Measurements from ENCODE around the gene MIPEP. TPM values are rescaled to one million over a fixed set of nuclear protein-coding genes. Genes with fewer than 3 reads are reported as not detected.

The MIPEP gene
- total RNA-seq, 1 experiment from 2014 or later: 41.6 TPM

DNA sequence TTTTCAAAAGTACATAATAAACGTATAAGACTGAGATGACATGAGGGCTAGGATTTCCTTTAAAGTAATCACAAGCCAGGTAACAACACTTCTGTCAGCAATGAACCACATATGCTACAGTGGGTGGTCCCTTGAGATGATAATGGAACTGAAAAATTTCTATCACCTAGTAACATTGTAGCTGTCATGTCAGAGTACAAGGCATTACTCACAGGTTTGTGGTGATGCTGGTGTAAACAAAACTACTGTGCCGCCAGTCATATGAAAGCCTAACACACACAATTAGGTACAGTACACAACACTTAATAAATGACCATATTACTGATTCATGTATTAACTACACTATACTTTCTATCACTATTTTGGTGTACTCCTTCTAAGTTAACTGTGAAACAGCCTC is 36.8 kb downstream of the MIPEP start:
- no peak for DNase-seq (ENCODE audit: low spot score)

GRCh38 chr13:23851106-23851505 is 38.1 kb downstream of the MIPEP start:
- no peak for DNase-seq (ENCODE audit: low spot score)

DNA sequence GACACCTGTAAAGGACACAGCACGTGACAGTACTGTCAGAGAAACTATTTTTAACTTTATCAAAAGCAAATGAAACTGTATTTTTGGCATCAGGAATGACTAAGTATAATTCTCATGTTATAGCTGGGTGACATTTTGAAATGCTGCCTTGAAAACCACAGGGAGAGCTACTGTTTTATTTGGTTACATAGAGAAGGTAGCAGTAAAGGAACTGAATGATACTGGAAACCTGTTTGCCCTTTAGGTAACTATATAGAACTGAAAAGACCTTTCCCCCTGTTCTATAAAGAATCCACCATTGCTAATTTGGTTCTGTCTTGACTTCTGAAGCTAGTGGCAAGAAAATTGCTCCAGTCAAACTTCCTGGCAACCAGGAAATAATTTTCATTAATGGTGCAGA is 39.1 kb downstream of the MIPEP start:
- no peak for DNase-seq (ENCODE audit: low spot score)

DNA sequence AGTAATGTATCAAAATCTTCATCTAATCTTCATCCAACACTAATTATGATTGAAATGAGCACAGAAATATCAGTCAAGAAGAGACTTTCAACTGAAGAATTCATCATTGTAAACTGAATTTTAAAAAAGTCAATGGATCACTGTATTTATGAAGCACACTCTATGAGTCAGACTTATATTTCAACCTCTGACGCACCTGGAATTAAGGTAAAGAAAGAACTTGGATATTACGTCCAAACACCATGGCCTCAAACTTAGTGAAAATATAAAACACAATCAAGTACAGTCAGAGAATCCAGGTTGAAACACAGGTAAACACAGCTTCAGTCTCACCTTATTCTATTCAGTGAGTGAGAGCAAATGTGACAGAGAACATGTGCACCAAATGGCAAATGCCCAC is 39.5 kb downstream of the MIPEP start:
- no peak for DNase-seq (ENCODE audit: low spot score)

DNA sequence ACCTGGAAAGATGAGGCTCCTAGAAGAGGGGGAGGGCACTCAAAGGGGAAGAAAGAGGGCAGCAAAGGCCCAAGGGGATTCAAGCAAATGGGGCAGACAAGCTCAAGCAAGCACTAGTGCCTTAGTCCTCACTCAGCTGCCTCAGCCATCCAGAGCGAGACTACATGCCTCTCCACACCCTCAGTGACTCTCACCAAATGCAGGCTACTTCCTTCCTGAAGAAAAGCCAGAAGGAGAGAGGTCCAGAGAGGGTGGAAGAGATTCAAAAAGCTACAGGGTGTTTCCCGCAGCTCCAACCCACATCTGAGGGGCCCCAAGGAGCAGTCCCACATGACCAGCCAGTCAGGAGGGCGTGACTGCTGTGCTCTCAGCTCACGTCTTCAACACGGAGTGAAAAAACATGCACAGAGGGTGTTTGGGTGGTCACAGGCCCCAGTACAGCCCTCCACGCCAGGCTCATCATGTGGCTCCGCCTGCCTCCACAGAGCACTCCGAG is 40.5 kb downstream of the MIPEP start:
- DNase-seq (ENCODE audit: low spot score): no peak

- DNase-seq (ENCODE audit: low spot score): no peak
Measured at GRCh38 chr13:23848019-23848418, 41.2 kb downstream of the MIPEP start.

GRCh38 chr13:23847497-23847896 is 41.7 kb downstream of the MIPEP start:
- no peak for DNase-seq (ENCODE audit: low spot score)

DNA sequence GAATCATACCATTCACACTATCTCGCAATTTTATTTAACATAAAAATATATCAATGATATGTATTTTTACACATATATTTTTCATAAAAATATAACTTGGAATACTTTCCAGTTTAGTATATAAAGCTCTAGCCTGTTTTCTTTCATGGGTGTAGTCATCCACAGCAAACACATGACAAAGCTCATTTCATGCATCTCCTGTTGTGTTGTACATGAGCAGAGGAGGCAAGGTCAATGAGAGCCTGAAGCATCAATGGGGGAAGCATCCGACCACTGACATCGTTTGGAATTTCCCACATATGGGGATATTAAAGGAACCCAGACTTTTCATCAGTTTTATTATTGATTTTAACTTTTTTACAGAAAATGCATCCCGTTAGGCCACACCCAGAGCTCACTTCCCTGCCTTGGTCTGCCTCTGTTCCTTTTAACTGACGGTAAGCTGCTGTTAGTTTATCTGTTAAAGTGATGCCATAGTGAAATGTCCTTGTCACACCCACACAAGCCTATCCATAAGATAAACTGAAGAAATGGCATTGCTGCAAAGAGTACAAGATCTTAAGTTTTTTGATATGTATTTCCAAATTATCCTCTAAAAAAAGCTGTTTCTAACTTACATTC is 44.0 kb downstream of the MIPEP start:
- DNase-seq (ENCODE audit: low spot score): no peak

DNA sequence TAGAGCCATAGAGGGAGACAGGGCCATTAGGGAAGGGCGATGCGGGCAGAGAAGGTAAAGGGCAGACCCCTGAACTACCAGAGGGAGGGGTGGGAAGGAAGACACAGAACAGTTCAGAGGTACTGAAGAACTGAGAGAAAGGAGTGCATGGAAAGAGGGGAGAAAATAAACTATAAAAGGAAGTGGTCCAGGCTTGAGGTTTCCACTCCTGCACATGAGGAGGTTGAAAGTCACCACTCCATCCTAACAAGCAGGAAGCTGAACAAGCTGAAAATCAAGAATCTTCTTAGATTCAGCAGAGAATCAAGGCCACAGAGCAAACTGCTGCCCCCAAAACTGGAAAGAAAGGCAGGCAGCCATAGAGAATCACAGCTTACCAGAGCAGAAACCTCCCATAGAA is 45.1 kb downstream of the MIPEP start:
- DNase-seq (ENCODE audit: low spot score): no peak

GRCh38 chr13:23843436-23843835 is 45.8 kb downstream of the MIPEP start:
- no peak for DNase-seq (ENCODE audit: low spot score)

DNA sequence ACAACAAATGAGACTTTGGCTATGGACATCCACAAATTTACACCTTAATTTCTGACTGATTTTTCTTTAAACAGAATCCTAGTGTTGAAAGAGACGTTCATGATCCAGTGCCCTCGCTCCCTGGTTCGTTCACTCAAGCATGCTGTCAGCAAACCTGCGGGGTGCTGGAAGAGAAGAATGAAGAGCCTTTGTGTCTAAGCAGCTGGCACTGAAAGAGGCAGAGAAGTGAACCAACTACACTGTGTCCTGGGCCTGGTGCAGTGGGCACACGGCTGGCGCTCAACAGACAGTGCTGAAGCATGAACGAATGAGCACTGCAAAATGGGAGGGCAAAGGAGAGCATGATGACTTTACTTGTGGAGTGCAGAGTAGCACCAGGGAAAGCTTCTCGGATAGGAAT is 46.8 kb downstream of the MIPEP start:
- DNase-seq (ENCODE audit: low spot score): no peak

DNA sequence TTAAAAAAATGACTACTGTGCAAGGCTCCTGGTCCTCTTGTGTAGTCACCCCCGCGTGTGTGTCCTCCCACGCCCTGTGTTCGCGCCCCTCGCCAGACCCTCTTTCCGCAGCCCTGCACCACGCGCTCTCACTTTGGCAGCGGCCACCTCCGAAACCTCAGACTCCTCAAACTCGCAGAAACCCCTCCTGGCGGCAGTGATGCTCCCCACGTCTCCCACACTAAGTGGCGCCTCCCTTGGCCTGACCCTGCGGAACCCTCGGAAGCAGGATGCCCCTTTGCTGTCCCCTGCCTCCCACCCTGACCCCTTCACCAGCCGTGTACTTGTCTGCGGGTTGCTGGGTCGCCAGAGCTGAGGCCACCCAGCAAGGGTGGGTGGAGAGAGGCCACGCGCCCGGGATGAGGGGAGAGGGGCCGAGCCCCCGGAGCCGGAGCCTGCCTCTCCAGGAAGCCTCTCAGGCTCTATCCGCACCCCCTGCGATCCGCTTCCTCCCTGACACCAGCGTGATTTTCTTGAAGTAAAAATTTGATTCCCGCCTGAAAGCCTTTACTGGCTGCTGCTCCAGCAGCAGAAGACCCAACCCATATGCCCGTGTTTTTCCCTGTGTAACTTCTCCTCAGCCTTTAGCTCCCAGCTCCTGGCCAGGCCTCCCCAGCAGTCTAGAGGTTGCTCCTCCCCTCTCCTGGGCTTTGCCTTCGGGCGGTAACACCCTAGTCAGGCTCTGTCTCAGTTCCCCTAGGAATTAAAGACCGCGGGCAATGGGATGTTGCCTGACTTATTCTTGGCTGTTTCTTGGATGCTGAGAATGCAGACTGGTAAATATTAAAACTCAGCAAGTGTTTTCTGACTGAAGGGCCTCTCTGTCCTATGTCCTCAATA is 55.2 kb downstream of the MIPEP start:
- no peak for DNase-seq (ENCODE audit: low spot score)

DNA sequence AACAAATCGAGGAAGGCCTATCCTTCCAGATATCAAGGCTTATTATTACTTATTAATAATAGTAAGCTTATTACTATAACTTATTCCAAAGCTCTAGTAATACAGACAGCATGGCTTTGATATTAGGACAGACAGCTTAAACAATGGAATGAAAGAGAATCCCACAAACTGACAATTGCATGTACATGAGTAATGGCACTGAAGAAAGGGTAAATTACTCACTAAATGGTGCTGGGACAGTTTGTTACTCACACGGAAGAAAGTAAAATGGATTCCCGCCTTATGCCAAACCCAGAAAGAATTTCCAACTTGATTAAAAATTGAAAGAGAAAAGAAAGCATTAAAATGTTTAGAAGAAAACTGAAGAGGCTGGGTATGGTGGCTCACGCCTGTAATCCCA is 60.3 kb downstream of the MIPEP start:
- DNase-seq (ENCODE audit: low spot score): no peak

- no peak for DNase-seq (ENCODE audit: low spot score)
Measured at GRCh38 chr13:23828086-23828485, 61.1 kb downstream of the MIPEP start.

DNA sequence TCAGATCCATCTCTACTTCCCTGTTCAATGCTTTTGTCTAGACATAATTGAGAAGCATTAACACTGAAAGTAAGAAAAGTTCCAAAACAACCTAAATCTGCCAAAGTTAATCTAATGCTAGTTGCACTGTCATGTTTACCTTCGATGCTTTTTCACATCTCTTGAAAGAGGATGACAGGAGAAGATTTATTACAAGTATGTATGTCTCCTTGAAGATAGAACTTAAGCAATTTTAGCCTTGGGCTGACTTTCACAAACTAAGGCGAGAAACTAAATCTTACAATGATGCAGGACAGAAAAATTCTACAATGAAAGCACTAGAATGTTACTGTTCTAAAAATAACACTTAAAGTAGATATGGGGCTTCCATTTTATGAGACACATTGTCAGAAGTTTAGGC is 64.0 kb downstream of the MIPEP start:
- no peak for DNase-seq (ENCODE audit: low spot score)

- DNase-seq (ENCODE audit: low spot score): no peak
Measured at GRCh38 chr13:23824371-23824770, 64.8 kb downstream of the MIPEP start.

DNA sequence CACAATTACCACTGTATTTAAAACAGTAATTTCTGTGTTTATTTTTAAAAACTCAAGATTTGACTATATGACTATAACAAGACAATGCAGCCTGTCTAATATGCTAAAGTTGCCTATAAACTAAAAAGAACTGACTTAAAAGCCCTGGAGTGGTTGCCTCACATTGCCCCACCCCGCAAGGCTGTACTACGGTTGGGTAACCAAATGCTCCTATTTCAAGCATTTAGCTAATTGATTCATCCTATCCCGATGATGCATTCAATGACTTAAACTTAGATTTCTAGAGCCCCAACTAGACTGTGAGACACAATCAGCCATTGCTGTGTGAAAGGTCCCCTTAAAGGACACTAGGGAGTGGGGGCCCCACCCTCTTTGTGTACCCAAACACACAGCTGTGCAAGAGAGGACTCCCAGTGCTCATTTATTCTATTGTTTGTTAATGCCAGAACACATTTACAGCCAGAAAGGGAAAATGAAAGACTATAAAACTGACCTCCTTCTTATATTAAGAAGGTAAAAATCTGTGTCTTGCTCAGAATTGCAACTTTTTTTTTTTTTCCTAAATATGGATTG is 66.9 kb downstream of the MIPEP start:
- DNase-seq (ENCODE audit: low spot score): no peak

- DNase-seq (ENCODE audit: low spot score): no peak
Measured at GRCh38 chr13:23820530-23820929, 68.7 kb downstream of the MIPEP start.

DNA sequence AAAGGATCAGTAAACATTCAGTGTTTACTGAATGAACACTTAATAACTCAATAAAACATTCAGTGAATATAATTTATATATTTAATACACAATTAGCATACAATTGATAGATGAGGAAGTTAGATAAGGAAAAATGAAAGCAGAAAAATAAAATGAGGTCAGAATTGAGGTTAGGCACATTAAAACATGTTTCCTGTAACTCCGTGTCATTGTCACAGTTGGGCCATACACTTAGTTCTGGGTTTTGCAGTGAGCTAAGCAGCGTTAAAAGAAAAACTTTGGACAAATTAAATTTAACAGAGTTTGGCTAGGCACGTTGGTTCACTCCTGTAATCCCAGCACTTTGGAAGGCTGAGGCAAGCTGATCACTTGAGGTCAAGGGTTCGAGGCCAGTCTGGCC is 71.4 kb downstream of the MIPEP start:
- no peak for DNase-seq (ENCODE audit: low spot score)

DNA sequence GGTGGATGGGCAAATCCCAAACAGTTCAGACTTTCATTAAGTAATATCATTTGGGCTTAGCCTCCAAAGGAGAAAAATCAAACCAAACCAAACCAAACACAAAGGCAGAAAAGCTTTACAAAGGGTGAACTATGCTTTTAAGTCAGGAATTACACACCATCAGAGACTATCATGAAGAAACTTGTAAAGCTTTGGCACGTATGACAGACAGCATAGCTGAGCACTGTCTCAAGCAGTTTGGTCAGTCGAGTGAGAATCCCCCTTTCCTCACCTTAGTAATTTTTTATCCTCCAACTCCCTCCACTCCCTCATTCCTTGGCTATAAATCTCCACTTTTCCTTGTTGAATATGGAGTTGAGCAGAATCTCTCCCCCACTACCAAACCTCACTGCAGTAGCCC is 72.1 kb downstream of the MIPEP start:
- DNase-seq (ENCODE audit: low spot score): no peak

GRCh38 chr13:23813635-23814034 is 75.6 kb downstream of the MIPEP start:
- no peak for DNase-seq (ENCODE audit: low spot score)

GRCh38 chr13:23811366-23812062 is 77.7 kb downstream of the MIPEP start:
- no peak for DNase-seq (ENCODE audit: low spot score)
